Tongue (tissue), 2 donors: ENCODE measurements around the gene IL4I1. TPM values are rescaled to one million over a fixed set of nuclear protein-coding genes. Genes with fewer than 3 reads are reported as not detected.

Experiments
- DNase-seq: peaks from one replicate; pipeline ENCODE4 v3.0.0-alpha.2; 2015
- total RNA-seq: library from RNA; depleted of rRNA; stranded (reverse); fragments of >200 nt; gene quantifications from one replicate; pipeline ENCODE4 v1.2.3, GENCODE V29; 2014

Gene IL4I1
- total RNA-seq, 1 donor from 2014 or later = not detected

GRCh38 chr19:49924004-49924880, 27.6 kb upstream of the IL4I1 start:
- DNase-seq = peak; percentile 45

- DNase-seq = no peak
These were observed 26.6 kb upstream of the IL4I1 start for GRCh38 chr19:49923055-49924003.

GRCh38 chr19:49921871-49922795, 25.4 kb upstream of the IL4I1 start:
- DNase-seq = no peak

GRCh38 chr19:49920624-49921363, 24.1 kb upstream of the IL4I1 start:
- DNase-seq = no peak

- DNase-seq = no peak
These were observed 21.4 kb upstream of the IL4I1 start for GRCh38 chr19:49918089-49918488.

- no peak for DNase-seq
These were observed 20.4 kb upstream of the IL4I1 start for GRCh38 chr19:49916839-49917733.

- DNase-seq = no peak
These were observed 18.6 kb upstream of the IL4I1 start for GRCh38 chr19:49915271-49915670.

- DNase-seq = no peak
These were observed 17.0 kb upstream of the IL4I1 start for GRCh38 chr19:49913720-49914119.

GRCh38 chr19:49912965-49913685, 16.4 kb upstream of the IL4I1 start:
- no peak for DNase-seq

GRCh38 chr19:49911381-49912145, 14.9 kb upstream of the IL4I1 start:
- no peak for DNase-seq

- DNase-seq = no peak
These were observed 13.5 kb upstream of the IL4I1 start for GRCh38 chr19:49910179-49910578.

- no peak for DNase-seq
These were observed 12.1 kb upstream of the IL4I1 start for GRCh38 chr19:49908480-49909420.

- DNase-seq = no peak
These were observed 11.2 kb upstream of the IL4I1 start for GRCh38 chr19:49907745-49908446.

GRCh38 chr19:49906879-49907564, 10.3 kb upstream of the IL4I1 start:
- DNase-seq = no peak

- DNase-seq = no peak
These were observed 7.4 kb upstream of the IL4I1 start for GRCh38 chr19:49904136-49904535.
